Astrocyte of the cerebellum (primary cell): ENCODE results near the gene NLRP13.

Experiments used
- DNase-seq: peaks from one replicate; pipeline ENCODE4 v3.0.0-alpha.2; 2011; ENCODE audit warnings: low read depth
- H3K4me3 ChIP-seq: 2 replicates; pipeline ENCODE4 v1.5.1; 2011; ENCODE audit warnings: mild to moderate bottlenecking, low read depth, low read length, moderate library complexity
- CTCF ChIP-seq: IDR thresholded peaks from 2 replicates; pipeline ENCODE4 v1.5.1; 2012; ENCODE audit warnings: low read length, low read depth, moderate library complexity, mild to moderate bottlenecking; ENCODE audit errors: missing control alignments
- in situ Hi-C: cut with HindIII; loops from 2 replicates; pipeline ENCODE4 v1.10.0; 2017; ENCODE audit warnings: low sequenced_read_pairs

NLRP13 gene

GRCh38 chr19:55931936-55932386, at the start of gene NLRP13:
TSS of gene NLRP13 (minus strand) at chr19:55932336. CDS start at chr19:55932311, 25 bp downstream.
- no peak within 1 kb of the TSS for H3K4me3 ChIP-seq
- no peak for DNase-seq
- in situ Hi-C loops, result no loop called here
- no peak for TF ChIP-seq CTCF

- H3K4me3 ChIP-seq, result no peak overlapping the region
- no peak for DNase-seq
- no peak for TF ChIP-seq CTCF
- in situ Hi-C loops, result no loop called here
Observed at GRCh38 chr19:55980415-55980814, 48.3 kb upstream of the NLRP13 start.

GRCh38 chr19:55973982-55974381, 41.8 kb upstream of the NLRP13 start:
- no peak overlapping the region for H3K4me3 ChIP-seq
- DNase-seq, result no peak
- TF ChIP-seq CTCF, result no peak
- in situ Hi-C loops, result no loop called here

GRCh38 chr19:55962186-55962585, 30.1 kb upstream of the NLRP13 start:
- no peak overlapping the region for H3K4me3 ChIP-seq
- no peak for TF ChIP-seq CTCF
- in situ Hi-C loops, result no loop called here
- no peak for DNase-seq

- H3K4me3 ChIP-seq, result no peak overlapping the region
- in situ Hi-C loops, result no loop called here
- TF ChIP-seq CTCF, result no peak
- DNase-seq, result no peak
Observed at GRCh38 chr19:55959996-55960675, 28.0 kb upstream of the NLRP13 start.

GRCh38 chr19:55958356-55958755, 26.2 kb upstream of the NLRP13 start:
- no peak overlapping the region for H3K4me3 ChIP-seq
- TF ChIP-seq CTCF, result no peak
- DNase-seq, result no peak
- in situ Hi-C loops, result no loop called here
